ENCODE results near the gene ATP6V1F. TPM values are rescaled to one million over a fixed set of nuclear protein-coding genes. Genes with fewer than 3 reads are reported as not detected.

The ATP6V1F gene
- total RNA-seq, 4 donors from 2014 or later, result 31.2 to 137 (median 61.3) TPM

DNA sequence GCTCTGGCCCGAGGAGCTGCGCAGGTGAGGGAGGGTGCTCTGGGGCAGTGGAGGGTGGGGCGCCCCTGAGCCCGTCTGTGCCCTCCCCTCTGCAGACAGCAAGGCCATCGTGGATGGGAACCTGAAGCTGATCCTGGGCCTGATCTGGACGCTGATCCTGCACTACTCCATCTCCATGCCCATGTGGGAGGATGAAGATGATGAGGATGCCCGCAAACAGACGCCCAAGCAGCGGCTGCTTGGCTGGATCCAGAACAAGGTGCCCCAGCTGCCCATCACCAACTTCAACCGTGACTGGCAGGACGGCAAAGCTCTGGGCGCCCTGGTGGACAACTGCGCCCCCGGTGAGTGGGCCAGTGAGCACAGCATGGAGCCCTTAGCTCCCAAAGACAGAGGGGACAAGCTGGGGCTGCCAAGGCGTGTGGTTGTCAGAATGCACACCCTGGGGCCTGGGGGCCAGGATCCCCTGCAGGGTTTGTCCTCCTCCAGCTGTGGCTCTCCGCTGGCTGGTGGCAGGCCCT, 27.4 kb upstream of the ATP6V1F start:
- DNase-seq, result peak; percentile 17 to 18
- TF ChIP-seq, protein P1, sequence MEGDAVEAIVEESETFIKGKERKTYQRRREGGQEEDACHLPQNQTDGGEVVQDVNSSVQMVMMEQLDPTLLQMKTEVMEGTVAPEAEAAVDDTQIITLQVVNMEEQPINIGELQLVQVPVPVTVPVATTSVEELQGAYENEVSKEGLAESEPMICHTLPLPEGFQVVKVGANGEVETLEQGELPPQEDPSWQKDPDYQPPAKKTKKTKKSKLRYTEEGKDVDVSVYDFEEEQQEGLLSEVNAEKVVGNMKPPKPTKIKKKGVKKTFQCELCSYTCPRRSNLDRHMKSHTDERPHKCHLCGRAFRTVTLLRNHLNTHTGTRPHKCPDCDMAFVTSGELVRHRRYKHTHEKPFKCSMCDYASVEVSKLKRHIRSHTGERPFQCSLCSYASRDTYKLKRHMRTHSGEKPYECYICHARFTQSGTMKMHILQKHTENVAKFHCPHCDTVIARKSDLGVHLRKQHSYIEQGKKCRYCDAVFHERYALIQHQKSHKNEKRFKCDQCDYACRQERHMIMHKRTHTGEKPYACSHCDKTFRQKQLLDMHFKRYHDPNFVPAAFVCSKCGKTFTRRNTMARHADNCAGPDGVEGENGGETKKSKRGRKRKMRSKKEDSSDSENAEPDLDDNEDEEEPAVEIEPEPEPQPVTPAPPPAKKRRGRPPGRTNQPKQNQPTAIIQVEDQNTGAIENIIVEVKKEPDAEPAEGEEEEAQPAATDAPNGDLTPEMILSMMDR (IDR thresholded peaks at IDR 0.05), result no peak
- no peak for TF ChIP-seq POLR2A (IDR thresholded peaks at IDR 0.05)
- H3K36me3 ChIP-seq, result no peaks in the 10 kb centered on the region
- H3K27me3 ChIP-seq, result no peaks in the 10 kb centered on the region
- no peaks in the 10 kb centered on the region for H3K9me3 ChIP-seq
- H3K4me1 ChIP-seq, result peaks cover 6 to 10% of the 10 kb centered on the region in 2 donors
- H3K4me3 ChIP-seq, result no peak overlapping the region
- H3K27ac ChIP-seq, result peak overlapping the region; percentile 92 to 94
- intact Hi-C loops (cut with DNase I; ENCODE audit: low total_unique reads), result no loop called here

DNA sequence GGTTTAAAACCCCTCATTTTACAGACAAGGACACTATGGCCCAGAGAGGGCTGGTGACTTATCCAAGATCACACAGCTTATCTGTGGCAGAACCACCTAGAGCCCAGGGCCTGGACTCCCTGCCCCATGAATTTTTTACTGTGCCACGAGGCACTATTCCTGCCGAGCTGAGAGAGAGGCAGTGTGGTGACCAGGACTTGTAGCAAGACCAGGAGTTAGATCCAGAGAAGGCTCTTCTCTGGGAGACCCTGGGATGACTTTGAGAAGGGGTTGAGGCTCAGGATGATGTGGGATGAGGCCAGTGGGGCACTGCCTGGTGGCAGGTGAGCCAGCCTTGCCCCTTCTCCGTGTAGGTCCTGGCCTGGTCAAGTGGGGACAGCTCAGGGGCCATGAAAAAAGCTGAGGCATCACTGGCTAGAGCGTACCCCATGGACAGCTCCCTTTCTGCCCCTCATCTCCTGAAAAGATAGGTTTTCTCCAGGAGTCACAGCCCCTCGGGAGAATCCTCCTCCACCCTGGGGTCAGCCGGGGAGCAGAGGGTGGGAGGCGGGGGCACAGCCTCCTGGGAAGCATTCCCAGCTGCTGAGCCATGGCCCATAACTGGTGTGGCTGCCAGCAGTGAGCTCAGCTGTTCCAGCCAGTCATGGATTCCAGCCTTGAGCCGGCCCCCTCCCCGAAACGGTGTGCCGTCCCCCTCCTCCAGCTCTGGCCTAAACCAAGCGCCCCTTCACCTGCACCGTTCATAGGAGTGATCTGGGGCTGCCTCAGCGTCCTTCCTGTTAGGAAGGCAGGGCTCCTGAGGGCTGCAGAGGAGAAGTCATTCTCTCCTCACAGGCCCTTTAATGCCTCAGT, 26.6 kb upstream of the ATP6V1F start:
- intact Hi-C loops (cut with DNase I; ENCODE audit: low total_unique reads), result no loop called here
- no peak for TF ChIP-seq POLR2A (IDR thresholded peaks at IDR 0.05)
- TF ChIP-seq, protein P1 (IDR thresholded peaks at IDR 0.05), result no peak
- no peak overlapping the region for H3K4me3 ChIP-seq
- H3K27me3 ChIP-seq, result no peaks in the 10 kb centered on the region
- no peaks in the 10 kb centered on the region for H3K9me3 ChIP-seq
- H3K27ac ChIP-seq, result peak overlapping the region; percentile 92 to 94
- peaks cover 6 to 10% of the 10 kb centered on the region in 2 donors for H3K4me1 ChIP-seq
- H3K36me3 ChIP-seq, result no peaks in the 10 kb centered on the region
- peak; percentile 70 to 75 for DNase-seq

DNA sequence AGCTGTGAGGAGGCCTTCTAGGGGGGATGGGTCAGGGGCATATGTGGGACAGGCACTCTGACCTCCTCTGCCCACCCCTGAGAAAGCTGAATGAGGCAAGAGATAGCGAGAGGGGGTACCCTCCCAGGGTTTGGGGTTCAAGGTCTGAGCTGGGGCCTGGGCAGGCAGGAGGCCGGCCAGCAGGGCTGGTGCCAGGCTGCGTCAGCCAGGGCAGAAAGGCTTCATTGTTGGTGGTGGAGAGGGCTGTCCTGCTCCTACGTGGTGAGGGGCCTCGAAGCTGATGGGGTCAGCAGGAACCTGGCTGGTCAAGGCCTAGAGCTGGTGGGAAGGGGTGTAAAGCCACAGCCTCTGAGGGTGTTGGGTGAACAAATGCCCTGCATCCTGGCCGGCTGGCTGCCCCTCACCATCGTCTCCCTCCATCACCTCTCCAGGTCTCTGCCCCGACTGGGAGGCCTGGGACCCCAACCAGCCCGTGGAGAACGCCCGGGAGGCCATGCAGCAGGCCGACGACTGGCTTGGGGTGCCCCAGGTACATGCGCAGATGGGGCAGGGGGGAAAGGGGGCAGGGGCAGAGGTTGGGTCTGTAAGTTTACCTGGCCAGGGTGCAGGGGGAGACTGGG, 25.8 kb upstream of the ATP6V1F start:
- TF ChIP-seq POLR2A (IDR thresholded peaks at IDR 0.05), result no peak
- TF ChIP-seq, protein P1 (IDR thresholded peaks at IDR 0.05), result no peak
- H3K27ac ChIP-seq, result peak overlapping the region; percentile 92 to 94
- no peak overlapping the region for H3K4me3 ChIP-seq
- H3K9me3 ChIP-seq, result no peaks in the 10 kb centered on the region
- DNase-seq, result peak; percentile 15 to 16
- H3K27me3 ChIP-seq, result no peaks in the 10 kb centered on the region
- H3K36me3 ChIP-seq, result no peaks in the 10 kb centered on the region
- intact Hi-C loops (cut with DNase I; ENCODE audit: low total_unique reads), result no loop called here
- peaks cover 6 to 10% of the 10 kb centered on the region in 2 donors for H3K4me1 ChIP-seq

DNA sequence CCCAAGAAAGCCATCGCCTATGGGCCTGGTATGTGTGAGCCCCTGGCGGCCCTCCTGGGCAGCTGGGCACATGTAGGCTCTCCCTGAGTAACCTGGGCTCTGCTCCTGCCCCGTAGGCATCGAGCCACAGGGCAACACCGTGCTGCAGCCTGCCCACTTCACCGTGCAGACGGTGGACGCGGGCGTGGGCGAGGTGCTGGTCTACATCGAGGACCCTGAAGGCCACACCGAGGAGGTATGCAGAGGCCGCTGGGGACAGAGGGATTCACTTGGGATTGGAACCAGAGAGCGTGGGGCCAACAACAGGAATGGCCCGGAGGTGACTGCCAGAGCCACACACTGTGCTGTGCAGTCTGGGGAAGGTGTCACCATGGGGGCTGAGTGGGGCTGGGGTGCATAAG, 25.1 kb upstream of the ATP6V1F start:
- no peak for DNase-seq
- H3K4me1 ChIP-seq, result peaks cover 6 to 10% of the 10 kb centered on the region in 2 donors

More for the DNA sequence above, 25.1 kb upstream of the ATP6V1F start:
- intact Hi-C loops (cut with DNase I; ENCODE audit: low total_unique reads), result no loop called here
- Histone ChIP-seq H3K27ac (peak overlapping the region in 1 of 2 donors; percentile 0), H3K27me3 (no peaks in the 10 kb centered on the region), H3K9me3 (no peaks in the 10 kb centered on the region), H3K36me3 (no peaks in the 10 kb centered on the region), H3K4me3 (no peak overlapping the region)
- no peak for TF ChIP-seq POLR2A (IDR thresholded peaks at IDR 0.05)
- TF ChIP-seq, protein P1 (IDR thresholded peaks at IDR 0.05), result no peak
